Ovary (tissue), 9 donors: ENCODE data around the gene ITM2B. TPM values are rescaled to one million over a fixed set of nuclear protein-coding genes. Genes with fewer than 3 reads are reported as not detected.

Experiments
- DNase-seq, 5 donors: peaks; one replicate each; pipeline ENCODE4 v3.0.0-alpha.2; 2019 to 2020
- H3K27ac ChIP-seq, 2 donors: fragments of 200-600 bp; one replicate each; pipeline versions ENCODE4 v1.5.1 to v1.8.0; 2019 to 2022
- H3K27me3 ChIP-seq: fragments of 200-600 bp; one replicate; pipeline ENCODE4 v1.8.0; 2022
- H3K36me3 ChIP-seq: fragments of 200-600 bp; sonication (generic); one replicate; pipeline ENCODE4 v1.5.1; 2019
- H3K4me1 ChIP-seq: one replicate; pipeline ENCODE4 v1.8.1; 2013; ENCODE audit warnings: mild to moderate bottlenecking, moderate library complexity; ENCODE audit not compliant: insufficient read depth
- H3K4me3 ChIP-seq: fragments of 200-600 bp; sonication (generic); one replicate; pipeline ENCODE4 v1.5.1; 2017
- H3K9me3 ChIP-seq, 2 donors: fragments of 200-600 bp in 1 of 2; sonication (generic) in 1 of 2; one replicate each; pipeline versions ENCODE4 v1.5.1 to v1.8.1; 2013 to 2019; ENCODE audit warnings: mild to moderate bottlenecking in 1 of 2, moderate library complexity in 1 of 2
- EP300 ChIP-seq: sonication (generic); formaldehyde crosslinking; IDR thresholded peaks from one replicate; pipeline ENCODE4 v1.6.1; 2017; ENCODE audit warnings: antibody characterized with exemption
- POLR2A ChIP-seq: fragments of 450-650 bp; IDR thresholded peaks from one replicate; pipeline ENCODE4 v1.6.1; 2017; ENCODE audit warnings: antibody characterized with exemption, mild to moderate bottlenecking, moderate library complexity
- WGBS, 3 donors: extraction: QIAGEN DNeasy Blood & Tissue Kit in 1 of 3; methylation state at CpG; one replicate each; pipeline versions ENCODE4 v1.1.5 to v1.1.7; 2013 to 2017; 5-methylcytosine and 5-hydroxymethylcytosine counted together
- intact Hi-C, 4 donors: fragments of 100-400 bp; cut with DNase I; formaldehyde crosslinking; loops; one replicate each; pipeline versions ENCODE4 v1.11.0 to v1.15.1; 2022 to 2023
- polyA plus RNA-seq, 2 donors: library from polyadenylated mRNA; stranded (reverse); fragments of 200-250 nt in 1 of 2; fragments of 350-450 nt in 1 of 2; fragmentation: Illumina TruSeq in 1 of 2; extraction: RNeasy Lipid Tissue Mini Kit (QIAGEN cat#74804) in 1 of 2; gene quantifications; one replicate each; pipeline ENCODE4 v1.2.3, GENCODE V29; 2013 to 2014
- total RNA-seq, 7 donors: library from RNA; depleted of rRNA in 2 of 7; stranded (reverse); fragments of >200 nt in 2 of 7; fragmentation: NEBNext Ultra II Directional in 3 of 7; extraction: Animal tissue kit (Norgen Biotek cat#: 25700) in 3 of 7; gene quantifications; one replicate each; pipeline versions ENCODE4 v1.1.0 to v1.2.4, GENCODE V29; 2016 to 2023
- TF ChIP-seq, protein P1 (sequence below), 3 donors: fragments of 450-650 bp in 2 of 3; fragments of 200-600 bp in 1 of 3; IDR thresholded peaks; one replicate each; pipeline versions ENCODE4 v1.5.1 to v1.8.0; 2016 to 2022; ENCODE audit warnings: antibody characterized with exemption in 3 of 3, mild to moderate bottlenecking in 1 of 3
- donor health status: DM: no; HTN: no; CAD: no; lungs with moderate emphysema.
- donor health status: DM: no; HTN: no; CAD: no.
- donor health status: Bipolar disorder and iron deficiency.
- donor health status: DM: yes; HTN: yes; CAD: no.
- donor health status: DM: no; HTN: no; CAD: no.
- donor health status: DM: yes; HTN: yes; CAD: no.

ITM2B gene
- total and polyA plus RNA-seq, 9 donors = 635 to 1,955 (median 903) TPM

DNA sequence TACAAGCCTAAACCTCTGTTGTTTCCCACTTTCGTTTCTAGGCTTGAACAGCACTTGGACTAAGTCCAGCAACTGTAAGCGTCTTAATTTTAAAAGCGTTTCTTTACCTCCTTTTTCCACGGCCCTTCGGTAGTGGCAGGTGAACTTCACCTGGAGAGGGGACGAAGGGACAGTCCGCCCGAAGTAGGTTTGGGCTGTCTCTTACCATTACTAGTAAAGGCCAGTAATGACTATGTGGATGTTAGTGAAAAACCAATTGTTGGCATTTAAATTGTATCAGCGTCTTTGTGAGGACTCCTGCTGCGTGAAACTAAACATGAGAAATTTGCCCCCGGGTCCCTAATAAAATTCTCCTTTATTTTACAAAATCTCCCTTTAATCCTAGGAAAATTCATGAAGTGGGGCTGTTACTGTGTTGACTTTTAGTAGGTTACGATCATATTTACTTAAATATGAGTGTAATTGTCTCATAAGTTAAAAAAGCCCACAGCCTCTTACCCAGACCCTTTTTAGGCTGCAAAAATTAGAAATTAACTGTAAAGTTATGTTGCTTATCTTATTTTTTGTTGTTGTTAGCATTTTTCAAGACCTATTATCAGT lies 983 bp downstream of the ITM2B start:
- 0 to 1% (median 0%) methylated on average over 12 of the region's 12 CpGs for WGBS, 3 donors
- Histone ChIP-seq H3K4me3 (peak overlapping the region; percentile 97), H3K4me1 (peaks cover 7% of the 10 kb centered on the region), H3K27ac (peak overlapping the region; percentile 99), H3K9me3 (no peaks in the 10 kb centered on the region), H3K36me3 (no peaks in the 10 kb centered on the region), H3K27me3 (no peaks in the 10 kb centered on the region)
- no peak for TF ChIP-seq EP300
- TF ChIP-seq, protein P1, sequence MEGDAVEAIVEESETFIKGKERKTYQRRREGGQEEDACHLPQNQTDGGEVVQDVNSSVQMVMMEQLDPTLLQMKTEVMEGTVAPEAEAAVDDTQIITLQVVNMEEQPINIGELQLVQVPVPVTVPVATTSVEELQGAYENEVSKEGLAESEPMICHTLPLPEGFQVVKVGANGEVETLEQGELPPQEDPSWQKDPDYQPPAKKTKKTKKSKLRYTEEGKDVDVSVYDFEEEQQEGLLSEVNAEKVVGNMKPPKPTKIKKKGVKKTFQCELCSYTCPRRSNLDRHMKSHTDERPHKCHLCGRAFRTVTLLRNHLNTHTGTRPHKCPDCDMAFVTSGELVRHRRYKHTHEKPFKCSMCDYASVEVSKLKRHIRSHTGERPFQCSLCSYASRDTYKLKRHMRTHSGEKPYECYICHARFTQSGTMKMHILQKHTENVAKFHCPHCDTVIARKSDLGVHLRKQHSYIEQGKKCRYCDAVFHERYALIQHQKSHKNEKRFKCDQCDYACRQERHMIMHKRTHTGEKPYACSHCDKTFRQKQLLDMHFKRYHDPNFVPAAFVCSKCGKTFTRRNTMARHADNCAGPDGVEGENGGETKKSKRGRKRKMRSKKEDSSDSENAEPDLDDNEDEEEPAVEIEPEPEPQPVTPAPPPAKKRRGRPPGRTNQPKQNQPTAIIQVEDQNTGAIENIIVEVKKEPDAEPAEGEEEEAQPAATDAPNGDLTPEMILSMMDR (IDR thresholded peaks at IDR 0.05) = no peak
- no peak for TF ChIP-seq POLR2A
- intact Hi-C loops = loop anchor here in 3 of 4 donors (5.0 to 10.0 kb wide), 4 partner anchors 71 to 331 kb away; partner anchors contain the start of genes NUDT15 (in 1 of the 3) and RB1 (in 1 of the 3)
- peak in 4 of 5 donors; percentile 35 to 46 (median 39) for DNase-seq

DNA sequence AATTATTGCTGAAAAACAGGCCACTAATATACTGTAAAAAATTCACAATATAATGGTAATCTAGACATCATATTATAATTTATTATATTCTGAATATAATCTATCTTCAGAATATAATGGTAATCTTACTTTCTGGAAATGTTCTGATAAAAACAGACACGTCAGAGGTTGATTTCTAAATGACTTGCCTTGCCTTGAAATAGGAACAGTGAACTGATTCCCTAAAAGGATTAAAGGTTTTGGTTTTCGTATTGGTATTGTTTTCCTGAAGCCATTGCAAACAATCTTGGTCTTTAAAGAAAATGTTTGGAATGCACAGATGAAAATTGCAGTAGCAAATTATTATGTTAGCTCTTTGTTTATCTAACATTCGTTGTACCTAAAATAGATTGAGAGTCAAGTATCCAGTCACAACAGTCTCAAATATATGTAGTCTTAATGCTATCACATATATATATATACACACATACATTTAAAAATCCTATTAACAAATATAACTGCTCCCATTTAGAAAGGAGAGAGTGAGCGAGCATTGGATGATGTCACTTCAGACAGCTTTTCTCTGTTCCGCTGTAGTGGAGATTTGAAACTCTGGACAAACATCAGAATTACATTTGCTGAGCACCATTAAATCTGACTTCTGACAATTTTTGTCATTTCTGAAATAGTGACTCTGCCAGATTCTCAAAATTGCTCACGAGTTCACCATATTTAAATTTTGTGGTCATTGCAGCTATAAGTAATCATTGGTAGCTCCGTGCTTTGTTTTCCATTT lies 1.7 kb downstream of the ITM2B start:
- peak overlapping the region; percentile 99 for H3K27ac ChIP-seq
- no peak for DNase-seq
- H3K4me3 ChIP-seq = peak overlapping the region; percentile 97
- intact Hi-C loops = loop anchor here (5.0 to 10.0 kb wide), 5 partner anchors 68 to 330 kb away; partner anchors contain the start of genes RB1 (in 2 of the 4) and NUDT15 (in 1 of the 4)
- no peaks in the 10 kb centered on the region for H3K9me3 ChIP-seq
- no peaks in the 10 kb centered on the region for H3K36me3 ChIP-seq
- H3K27me3 ChIP-seq = no peaks in the 10 kb centered on the region
- TF ChIP-seq, protein P1 (IDR thresholded peaks at IDR 0.05) = no peak
- TF ChIP-seq POLR2A (no peak), EP300 (no peak)
- 1 to 2% (median 2%) methylated on average over 7 of the region's 7 CpGs for WGBS, 3 donors
- H3K4me1 ChIP-seq = peaks cover 7% of the 10 kb centered on the region

DNA sequence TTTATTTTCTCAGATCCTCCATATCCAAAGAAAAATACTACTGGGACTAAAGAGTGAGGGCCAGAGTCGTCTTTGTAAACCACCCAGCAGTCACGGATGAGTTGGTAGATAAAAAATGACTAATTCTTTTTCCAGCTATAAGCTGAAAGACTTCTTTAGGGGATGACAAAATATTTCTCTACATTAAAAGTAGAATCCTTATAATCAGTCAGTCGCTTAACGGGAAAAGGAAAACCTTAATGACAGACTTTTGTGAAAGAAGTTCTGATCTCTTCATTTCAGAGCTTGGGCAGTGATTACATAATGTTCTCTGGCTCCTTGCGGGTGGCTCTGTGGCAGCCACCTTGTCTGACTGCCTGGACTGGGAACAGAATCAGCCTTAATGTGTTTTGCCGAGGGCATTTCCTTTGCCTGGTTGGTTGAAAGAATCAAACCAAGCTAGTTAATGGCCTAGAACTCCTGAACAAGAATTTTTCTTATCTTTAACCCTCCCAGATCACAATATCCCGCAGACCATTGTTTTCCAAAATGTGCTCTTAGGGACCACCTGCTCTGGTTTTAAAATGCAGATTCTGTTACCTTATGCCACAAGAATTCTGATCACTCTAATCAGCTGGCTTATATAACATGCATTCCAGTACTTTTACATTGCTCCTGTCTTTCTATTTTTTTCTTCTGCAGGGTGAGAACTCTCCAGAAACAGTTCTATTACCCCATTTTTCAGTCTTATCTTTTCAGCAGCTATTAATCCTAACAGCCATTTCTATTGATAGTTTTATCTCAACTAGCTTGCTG lies 2.5 kb downstream of the ITM2B start:
- Histone ChIP-seq H3K27ac (peak overlapping the region; percentile 46 to 99), H3K4me1 (peaks cover 5% of the 10 kb centered on the region), H3K27me3 (no peaks in the 10 kb centered on the region), H3K9me3 (no peaks in the 10 kb centered on the region), H3K4me3 (peak overlapping the region; percentile 97), H3K36me3 (no peaks in the 10 kb centered on the region)
- TF ChIP-seq POLR2A (no peak), EP300 (no peak)
- TF ChIP-seq, protein P1 (IDR thresholded peaks at IDR 0.05) = no peak
- DNase-seq = peak in 1 of 5 donors; percentile 39
- 2 to 6% (median 3%) methylated on average over 7 of the region's 7 CpGs for WGBS, 3 donors
- intact Hi-C loops = loop anchor here (5.0 to 10.0 kb wide), 4 partner anchors 67 to 329 kb away; partner anchors contain the start of gene RB1 (in 2 of the 4)
